IMR-90 (cell line): ENCODE measurements around the gene TCHP. TPM values are rescaled to one million over a fixed set of nuclear protein-coding genes. Genes with fewer than 3 reads are reported as not detected.

ENCODE experiments used
- ATAC-seq: fragments of 200-7000 bp; cut with Tn5 transposase; 2 replicates; pipeline ENCODE4 v1.9.1; 2020; ENCODE audit warnings: low read depth, mild to moderate bottlenecking, moderate library complexity
- BruUV-seq: library from RNA; stranded (reverse); fragments of 400-500 nt; replicated peaks from 2 replicates; lab custom pipeline; 2021; lab: Mats Ljungman, UMichigan
- CTCF ChIA-PET: fragments of 300-600 bp; formaldehyde crosslinking; extraction: SDS; loops from one replicate; lab custom pipeline; 2021; ENCODE audit warnings: antibody characterized with exemption; lab: Yijun Ruan, JAX
- POLR2A ChIA-PET: fragments of 300-600 bp; sonication (Branson Sonifier 250); formaldehyde crosslinking; loops from one replicate; lab custom pipeline; 2022; ENCODE audit warnings: antibody characterized with exemption; ENCODE audit not compliant: unreplicated experiment; lab: Charles Lee
- DNase-seq: peaks from one replicate; pipeline ENCODE4 v3.0.0; 2013
- H2AFZ ChIP-seq: replicated peaks from 2 replicates; pipeline ENCODE3; 2013; ENCODE audit warnings: low read length, mild to moderate bottlenecking; ENCODE audit not compliant: poor library complexity
- H2AK5ac ChIP-seq: 2 replicates; pipeline ENCODE4 v1.6.1; 2013; ENCODE audit warnings: low read depth, low read length, inconsistent platforms
- H2AK9ac ChIP-seq: replicated peaks from 2 replicates; pipeline ENCODE3; 2013; ENCODE audit warnings: mild to moderate bottlenecking, low read depth, low read length, moderate library complexity; ENCODE audit not compliant: poor library complexity
- H2BK120ac ChIP-seq: 2 replicates; pipeline ENCODE4 v1.6.1; 2013; ENCODE audit warnings: low read depth, low read length, inconsistent platforms
- H2BK15ac ChIP-seq: 3 replicates; pipeline ENCODE4 v1.6.1; 2013; ENCODE audit warnings: low read depth, low read length, inconsistent platforms
- H2BK20ac ChIP-seq: 2 replicates; pipeline ENCODE4 v1.6.1; 2013; ENCODE audit warnings: low read depth, mild to moderate bottlenecking, inconsistent platforms, low read length, moderate library complexity
- H2BK5ac ChIP-seq: 2 replicates; pipeline ENCODE4 v1.6.1; 2013; ENCODE audit warnings: mild to moderate bottlenecking, low read depth, low read length, inconsistent platforms; ENCODE audit not compliant: poor library complexity, severe bottlenecking
- H3K14ac ChIP-seq: replicated peaks from 2 replicates; pipeline ENCODE4 v1.6.1; 2013; ENCODE audit warnings: low read depth, low read length, inconsistent platforms
- H3K18ac ChIP-seq: 2 replicates; pipeline ENCODE4 v1.6.1; 2013; ENCODE audit warnings: low read depth, low read length, control low read depth
- H3K23ac ChIP-seq: 2 replicates; pipeline ENCODE4 v1.6.1; 2013; ENCODE audit warnings: low read depth, low read length, inconsistent platforms
- H3K27ac ChIP-seq: 2 replicates; pipeline ENCODE4 v1.5.1; 2013; ENCODE audit warnings: mild to moderate bottlenecking, control low read depth, low read length; ENCODE audit not compliant: insufficient read depth
- H3K27me3 ChIP-seq: 2 replicates; pipeline ENCODE4 v1.6.1; 2013; ENCODE audit warnings: low read length; ENCODE audit not compliant: control insufficient read depth, insufficient read depth
- H3K36me3 ChIP-seq: 2 replicates; pipeline ENCODE4 v1.6.1; 2013; ENCODE audit warnings: low read length, mixed read lengths; ENCODE audit not compliant: control insufficient read depth, insufficient read depth
- H3K4ac ChIP-seq: 2 replicates; pipeline ENCODE4 v1.6.1; 2013; ENCODE audit warnings: low read depth, low read length, inconsistent platforms
- H3K4me1 ChIP-seq: 2 replicates; pipeline ENCODE4 v1.6.1; 2013; ENCODE audit warnings: low read length, mixed read lengths; ENCODE audit not compliant: control insufficient read depth, insufficient read depth
- H3K4me2 ChIP-seq: 2 replicates; pipeline ENCODE4 v1.6.1; 2013; ENCODE audit warnings: low read depth, mild to moderate bottlenecking, control low read depth, low read length, moderate library complexity
- H3K4me3 ChIP-seq: 2 replicates; pipeline ENCODE4 v1.5.1; 2013; ENCODE audit warnings: low read depth, mild to moderate bottlenecking, control low read depth, low read length, moderate library complexity; ENCODE audit not compliant: insufficient read depth
- H3K56ac ChIP-seq: 2 replicates; pipeline ENCODE4 v1.6.1; 2013; ENCODE audit warnings: low read length, inconsistent platforms; ENCODE audit not compliant: insufficient read depth; ENCODE audit errors: extremely low read depth
- H3K79me1 ChIP-seq, 2 experiments: 2 replicates each; pipeline ENCODE4 v1.6.1; 2013; ENCODE audit warnings: low read length in 2 of 2, inconsistent platforms in 1 of 2, low read depth in 1 of 2
- H3K9ac ChIP-seq: 2 replicates; pipeline ENCODE4 v1.6.1; 2013; ENCODE audit warnings: low read depth, low read length, control low read depth
- H3K9me1 ChIP-seq: 2 replicates; pipeline ENCODE4 v1.6.1; 2013; ENCODE audit warnings: low read length, inconsistent platforms; ENCODE audit not compliant: insufficient read depth
- H3K9me3 ChIP-seq: 2 replicates; pipeline ENCODE4 v1.6.1; 2013; ENCODE audit warnings: low read length; ENCODE audit not compliant: control insufficient read depth, insufficient read depth
- H4K20me1 ChIP-seq: 2 replicates; pipeline ENCODE4 v1.6.1; 2013; ENCODE audit warnings: low read length, inconsistent platforms; ENCODE audit not compliant: insufficient read depth
- H4K5ac ChIP-seq: 2 replicates; pipeline ENCODE4 v1.6.1; 2013; ENCODE audit warnings: mild to moderate bottlenecking, low read depth, low read length, control low read depth
- H4K8ac ChIP-seq, 2 experiments: 2 replicates each; pipeline ENCODE4 v1.6.1; 2013; ENCODE audit warnings: low read depth in 2 of 2, low read length in 2 of 2, control low read depth in 1 of 2, inconsistent platforms in 1 of 2
- H4K91ac ChIP-seq: 2 replicates; pipeline ENCODE4 v1.6.1; 2013; ENCODE audit warnings: low read depth, low read length, inconsistent platforms; ENCODE audit not compliant: insufficient read depth
- BHLHE40 ChIP-seq: fragments of 150-350 bp; IDR thresholded peaks from 2 replicates; pipeline ENCODE4 v1.6.1; 2016; ENCODE audit warnings: mild to moderate bottlenecking, low read depth, low read length
- CEBPB ChIP-seq: IDR thresholded peaks from 2 replicates; pipeline ENCODE4 v1.6.1; 2012; ENCODE audit warnings: low read depth, low read length, improper control_type of control experiment
- CHD1 ChIP-seq: IDR thresholded peaks from 2 replicates; pipeline ENCODE4 v1.6.1; 2012; ENCODE audit warnings: low read depth, low read length, improper control_type of control experiment
- FOS ChIP-seq: fragments of 150-350 bp; IDR thresholded peaks from 2 replicates; pipeline ENCODE4 v1.6.1; 2016; ENCODE audit warnings: low read depth, low read length
- MAZ ChIP-seq: IDR thresholded peaks from 2 replicates; pipeline ENCODE4 v1.6.1; 2012; ENCODE audit warnings: low read depth, mild to moderate bottlenecking, low read length, improper control_type of control experiment, moderate library complexity, borderline replicate concordance
- MXI1 ChIP-seq: IDR thresholded peaks from 2 replicates; pipeline ENCODE4 v1.6.1; 2012; ENCODE audit warnings: low read depth, mild to moderate bottlenecking, low read length, moderate library complexity, borderline replicate concordance
- NFE2L2 ChIP-seq: fragments of 150-350 bp; IDR thresholded peaks from 2 replicates; pipeline ENCODE4 v1.6.1; 2016; ENCODE audit warnings: low read depth, mild to moderate bottlenecking, low read length
- POLR2A ChIP-seq: IDR thresholded peaks from 2 replicates; pipeline ENCODE4 v1.6.1; 2012; ENCODE audit warnings: mild to moderate bottlenecking, low read depth, low read length
- RAD21 ChIP-seq: IDR thresholded peaks from 2 replicates; pipeline ENCODE4 v1.6.1; 2012; ENCODE audit warnings: low read length, improper control_type of control experiment
- RFX5 ChIP-seq: IDR thresholded peaks from 2 replicates; pipeline ENCODE4 v1.8.0; 2012; ENCODE audit warnings: low read depth, mild to moderate bottlenecking, low read length, moderate library complexity
- SMC3 ChIP-seq: fragments of 150-350 bp; IDR thresholded peaks from 2 replicates; pipeline ENCODE4 v1.6.1; 2016; ENCODE audit warnings: low read depth, mild to moderate bottlenecking, antibody characterized with exemption, low read length, moderate library complexity
- WGBS, 2 experiments: methylation state at CpG; one replicate each; pipeline versions ENCODE4 v1.1.5 to v1.1.7; 2013; ENCODE audit warnings: missing lambda C conversion rate in 2 of 2; ENCODE audit not compliant: insufficient read length in 1 of 2; ENCODE audit errors: extremely low coverage in 2 of 2; 5-methylcytosine and 5-hydroxymethylcytosine counted together
- dilution Hi-C: fragments of 300-500 bp; cut with HindIII; formaldehyde crosslinking; loops from one replicate; pipeline ENCODE4 v1.14.3; 2018; ENCODE audit warnings: low sequenced_read_pairs; ENCODE audit not compliant: unreplicated experiment
- in situ Hi-C: fragments of 300-500 bp; cut with MboI; formaldehyde crosslinking; loops from 3 replicates; pipeline ENCODE4 v1.14.3; 2019; ENCODE audit warnings: low sequenced_read_pairs, inconsistent platforms, mixed read lengths
- intact Hi-C: fragments of 100-400 bp; cut with micrococcal nuclease; formaldehyde crosslinking; loops from 2 replicates; pipeline ENCODE4 v1.10.0; 2022
- polyA plus RNA-seq, 3 experiments: library from polyadenylated mRNA; depleted of rRNA; stranded (reverse); fragments of >200 nt; gene quantifications; 2 replicates each; pipeline ENCODE4 v1.2.3, GENCODE V29; 2012; ENCODE audit warnings: low replicate concordance in 1 of 3
- total RNA-seq: library from RNA; depleted of rRNA; stranded (reverse); fragments of >200 nt; gene quantifications from 2 replicates; pipeline ENCODE4 v1.2.3, GENCODE V29; 2012
- TF ChIP-seq, protein P1 (sequence below): fragments of 150-350 bp; IDR thresholded peaks from 2 replicates; pipeline ENCODE4 v1.6.1; 2017; ENCODE audit warnings: mild to moderate bottlenecking, antibody characterized with exemption, low read length, low read depth
- TF ChIP-seq, protein P2 (sequence below): fragments of 150-350 bp; IDR thresholded peaks from 2 replicates; pipeline ENCODE4 v1.6.1; 2016; ENCODE audit warnings: low read depth, mild to moderate bottlenecking, low read length, moderate library complexity, borderline replicate concordance
- TF ChIP-seq, protein P3 (sequence below): conservative IDR thresholded peaks from 2 replicates; pipeline ENCODE4 v1.5.1; 2012; ENCODE audit warnings: mild to moderate bottlenecking, low read depth, low read length, improper control_type of control experiment

Gene TCHP
- total and polyA plus RNA-seq, 2 of the 4 experiments (the other 2 are of a cell fraction) = 6.1 to 13.4 TPM

DNA sequence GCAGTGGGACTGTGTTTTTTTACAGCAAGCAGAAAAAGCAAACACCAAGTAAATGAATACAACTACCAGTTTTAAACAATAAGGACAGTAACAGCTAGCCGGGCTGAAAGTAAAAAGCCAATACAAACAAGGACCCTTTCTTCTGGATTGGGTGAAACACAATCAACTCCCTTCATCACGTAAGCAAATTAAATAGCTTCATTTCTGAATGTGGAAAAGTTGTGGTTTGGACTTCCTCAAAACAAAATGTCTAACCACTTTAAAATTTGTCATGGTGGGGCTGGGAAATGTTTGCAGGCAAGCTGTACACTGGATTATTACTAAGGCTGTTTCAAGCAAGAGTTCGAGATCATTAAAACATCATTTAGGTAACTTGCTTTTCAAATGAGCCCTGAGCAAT is 47.4 kb downstream of the TCHP start:
- H3K23ac ChIP-seq = peak overlapping the region; percentile 83
- intact Hi-C loops = loop anchor here (5.0 kb wide), 1 partner anchor 50 kb away; the partner anchor contains the start of genes ANKRD13A and GIT2
- peaks cover 19% of the 10 kb centered on the region for H3K36me3 ChIP-seq
- in situ Hi-C loops = no loop called here
- H2BK5ac ChIP-seq = peak overlapping the region; percentile 99
- peak overlapping the region; percentile 79 for H3K27ac ChIP-seq
- 42% methylated on average over 1 of the region's 3 CpGs; no CpG with 5 or more reads in 1 of the 2 experiments for WGBS, 2 experiments
- peak overlapping the region; percentile 92 for H2BK120ac ChIP-seq
- peaks cover 31 to 53% of the 10 kb centered on the region in 2 experiments for H3K79me1 ChIP-seq
- H3K14ac ChIP-seq = peak overlapping the region; percentile 68
- TF ChIP-seq RAD21 (no peak), POLR2A (no peak), RFX5 (no peak), MXI1 (no peak), CEBPB (no peak), CHD1 (no peak), FOS (no peak), SMC3 (no peak), BHLHE40 (no peak), NFE2L2 (no peak), MAZ (no peak)
- TF ChIP-seq, protein P1, sequence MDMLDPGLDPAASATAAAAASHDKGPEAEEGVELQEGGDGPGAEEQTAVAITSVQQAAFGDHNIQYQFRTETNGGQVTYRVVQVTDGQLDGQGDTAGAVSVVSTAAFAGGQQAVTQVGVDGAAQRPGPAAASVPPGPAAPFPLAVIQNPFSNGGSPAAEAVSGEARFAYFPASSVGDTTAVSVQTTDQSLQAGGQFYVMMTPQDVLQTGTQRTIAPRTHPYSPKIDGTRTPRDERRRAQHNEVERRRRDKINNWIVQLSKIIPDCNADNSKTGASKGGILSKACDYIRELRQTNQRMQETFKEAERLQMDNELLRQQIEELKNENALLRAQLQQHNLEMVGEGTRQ = no peak
- TF ChIP-seq, protein P2, sequence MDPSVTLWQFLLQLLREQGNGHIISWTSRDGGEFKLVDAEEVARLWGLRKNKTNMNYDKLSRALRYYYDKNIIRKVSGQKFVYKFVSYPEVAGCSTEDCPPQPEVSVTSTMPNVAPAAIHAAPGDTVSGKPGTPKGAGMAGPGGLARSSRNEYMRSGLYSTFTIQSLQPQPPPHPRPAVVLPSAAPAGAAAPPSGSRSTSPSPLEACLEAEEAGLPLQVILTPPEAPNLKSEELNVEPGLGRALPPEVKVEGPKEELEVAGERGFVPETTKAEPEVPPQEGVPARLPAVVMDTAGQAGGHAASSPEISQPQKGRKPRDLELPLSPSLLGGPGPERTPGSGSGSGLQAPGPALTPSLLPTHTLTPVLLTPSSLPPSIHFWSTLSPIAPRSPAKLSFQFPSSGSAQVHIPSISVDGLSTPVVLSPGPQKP = no peak
- TF ChIP-seq, protein P3, sequence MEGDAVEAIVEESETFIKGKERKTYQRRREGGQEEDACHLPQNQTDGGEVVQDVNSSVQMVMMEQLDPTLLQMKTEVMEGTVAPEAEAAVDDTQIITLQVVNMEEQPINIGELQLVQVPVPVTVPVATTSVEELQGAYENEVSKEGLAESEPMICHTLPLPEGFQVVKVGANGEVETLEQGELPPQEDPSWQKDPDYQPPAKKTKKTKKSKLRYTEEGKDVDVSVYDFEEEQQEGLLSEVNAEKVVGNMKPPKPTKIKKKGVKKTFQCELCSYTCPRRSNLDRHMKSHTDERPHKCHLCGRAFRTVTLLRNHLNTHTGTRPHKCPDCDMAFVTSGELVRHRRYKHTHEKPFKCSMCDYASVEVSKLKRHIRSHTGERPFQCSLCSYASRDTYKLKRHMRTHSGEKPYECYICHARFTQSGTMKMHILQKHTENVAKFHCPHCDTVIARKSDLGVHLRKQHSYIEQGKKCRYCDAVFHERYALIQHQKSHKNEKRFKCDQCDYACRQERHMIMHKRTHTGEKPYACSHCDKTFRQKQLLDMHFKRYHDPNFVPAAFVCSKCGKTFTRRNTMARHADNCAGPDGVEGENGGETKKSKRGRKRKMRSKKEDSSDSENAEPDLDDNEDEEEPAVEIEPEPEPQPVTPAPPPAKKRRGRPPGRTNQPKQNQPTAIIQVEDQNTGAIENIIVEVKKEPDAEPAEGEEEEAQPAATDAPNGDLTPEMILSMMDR = no peak
- H2AFZ ChIP-seq = no peak overlapping the region
- peak overlapping the region; percentile 73; the same call in 1 of the 2 replicates for H2BK20ac ChIP-seq
- H4K20me1 ChIP-seq = peaks cover 8% of the 10 kb centered on the region; the same call in 1 of the 2 replicates
- H4K5ac ChIP-seq = peak overlapping the region; percentile 92; the same call in 1 of the 2 replicates
- H3K9ac ChIP-seq = no peak overlapping the region; the same call in 1 of the 2 replicates
- no peak overlapping the region for H3K4me3 ChIP-seq
- H3K4ac ChIP-seq = peak overlapping the region; percentile 88
- DNase-seq (peak; percentile 84), ATAC-seq (no peak)
- H2AK5ac ChIP-seq = peak overlapping the region; percentile 95
- H3K9me3 ChIP-seq = no peaks in the 10 kb centered on the region
- H2AK9ac ChIP-seq = peak overlapping the region; percentile 89
- dilution Hi-C loops = no loop called here
- peak overlapping the region; percentile 93; the same call in 1 of the 2 replicates for H3K18ac ChIP-seq
- no peaks in the 10 kb centered on the region for H3K27me3 ChIP-seq
- H4K8ac ChIP-seq = peak overlapping the region; percentile 80 to 83
- H3K4me2 ChIP-seq = peak overlapping the region; percentile 59; the same call in 1 of the 2 replicates
- H3K56ac ChIP-seq = peak overlapping the region; percentile 29
- CTCF ChIA-PET = interaction anchor here (0.6 kb wide), 1 partner anchor 503 kb away, joined by 3 read pairs; no protein-coding TSS in a partner anchor
- H3K9me1 ChIP-seq = peaks cover 32% of the 10 kb centered on the region
- POLR2A ChIA-PET = no interaction called here
- peaks cover 51% of the 10 kb centered on the region for H3K4me1 ChIP-seq
- peak overlapping the region; percentile 86 for H4K91ac ChIP-seq
- BruUV-seq = no TSS peak
- H2BK15ac ChIP-seq = peak overlapping the region; percentile 97; the same call in 2 of the 3 replicates
